ENCODE measurements around the gene ZNF292. TPM values are rescaled to one million over a fixed set of nuclear protein-coding genes. Genes with fewer than 3 reads are reported as not detected.

Gene ZNF292
- total and polyA plus RNA-seq, 5 donors from 2014 or later: 25.6 to 119 (median 33.1) TPM

GRCh38 chr6:87181903-87182302, 26.5 kb downstream of the ZNF292 start:
- Mint-ChIP-seq H3K27ac (peak overlapping the region; percentile 67 to 92 (median 80)), H3K9me3 (peaks cover 0 to 2% (median 0%) of the 10 kb centered on the region in 7 donors), H3K4me3 (peak overlapping the region; percentile 59 to 91 (median 68)), H3K4me1 (peaks cover 63 to 88% (median 74%) of the 10 kb centered on the region in 4 donors), H3K27me3 (no peaks in the 10 kb centered on the region), H3K36me3 (peaks cover 29% of the 10 kb centered on the region)
- peaks cover 39% of the 10 kb centered on the region for H3K4me1 ChIP-seq (ENCODE audit: control insufficient read depth, insufficient read depth, low read length, poor library complexity, severe bottlenecking)
- peaks cover 14% of the 10 kb centered on the region for H3K36me3 ChIP-seq (ENCODE audit: control insufficient read depth, insufficient read depth, low read length)
- no peaks in the 10 kb centered on the region for H3K9me3 ChIP-seq (ENCODE audit: control insufficient read depth in 2 of 2, low read length in 2 of 2)
- ATAC-seq (ENCODE audit: low read depth in 2 of 2): no peak
- no peaks in the 10 kb centered on the region for H3K27me3 ChIP-seq (ENCODE audit: control insufficient read depth, insufficient read depth, low read length)
- peak overlapping the region; percentile 70 for H3K4me3 ChIP-seq (ENCODE audit: low read depth, low read length)
- no peak for DNase-seq
- peak overlapping the region; percentile 69 for H3K27ac ChIP-seq (ENCODE audit: insufficient read depth, low read length, poor library complexity, severe bottlenecking)

GRCh38 chr6:87182321-87182720, 27.0 kb downstream of the ZNF292 start:
- H3K27me3 ChIP-seq (ENCODE audit: control insufficient read depth, insufficient read depth, low read length): no peaks in the 10 kb centered on the region
- peak overlapping the region; percentile 67 to 85 (median 79) for H3K27ac Mint-ChIP-seq
- H3K27ac ChIP-seq (ENCODE audit: insufficient read depth, low read length, poor library complexity, severe bottlenecking): peak overlapping the region; percentile 69
- peaks cover 39% of the 10 kb centered on the region for H3K4me1 ChIP-seq (ENCODE audit: control insufficient read depth, insufficient read depth, low read length, poor library complexity, severe bottlenecking)
- peaks cover 0 to 2% (median 0%) of the 10 kb centered on the region in 7 donors for H3K9me3 Mint-ChIP-seq
- H3K9me3 ChIP-seq (ENCODE audit: control insufficient read depth in 2 of 2, low read length in 2 of 2): no peaks in the 10 kb centered on the region
- no peaks in the 10 kb centered on the region for H3K27me3 Mint-ChIP-seq
- peaks cover 14% of the 10 kb centered on the region for H3K36me3 ChIP-seq (ENCODE audit: control insufficient read depth, insufficient read depth, low read length)
- H3K4me3 Mint-ChIP-seq: peak overlapping the region; percentile 15 to 91 (median 68)
- peaks cover 24% of the 10 kb centered on the region for H3K36me3 Mint-ChIP-seq
- DNase-seq (peak in 2 of 3 donors; percentile 13 to 45), ATAC-seq (ENCODE audit: low read depth in 2 of 2) (peak; percentile 58 to 62)
- peak overlapping the region; percentile 70 for H3K4me3 ChIP-seq (ENCODE audit: low read depth, low read length)
- peaks cover 62 to 88% (median 73%) of the 10 kb centered on the region in 4 donors for H3K4me1 Mint-ChIP-seq

GRCh38 chr6:87182940-87183339, 27.6 kb downstream of the ZNF292 start:
- H3K4me1 Mint-ChIP-seq: peaks cover 60 to 88% (median 71%) of the 10 kb centered on the region in 4 donors
- H3K36me3 ChIP-seq (ENCODE audit: control insufficient read depth, insufficient read depth, low read length): peaks cover 14% of the 10 kb centered on the region
- no peaks in the 10 kb centered on the region for H3K27me3 ChIP-seq (ENCODE audit: control insufficient read depth, insufficient read depth, low read length)
- peak overlapping the region; percentile 70 for H3K4me3 ChIP-seq (ENCODE audit: low read depth, low read length)
- no peaks in the 10 kb centered on the region for H3K9me3 ChIP-seq (ENCODE audit: control insufficient read depth in 2 of 2, low read length in 2 of 2)
- peak overlapping the region; percentile 1 to 71 (median 56) for H3K4me3 Mint-ChIP-seq
- H3K27ac ChIP-seq (ENCODE audit: insufficient read depth, low read length, poor library complexity, severe bottlenecking): peak overlapping the region; percentile 69
- H3K27ac Mint-ChIP-seq: peak overlapping the region in 1 of 3 donors; percentile 70
- DNase-seq (no peak), ATAC-seq (ENCODE audit: low read depth in 2 of 2) (no peak)
- H3K36me3 Mint-ChIP-seq: peaks cover 23% of the 10 kb centered on the region
- H3K27me3 Mint-ChIP-seq: no peaks in the 10 kb centered on the region
- peaks cover 43% of the 10 kb centered on the region for H3K4me1 ChIP-seq (ENCODE audit: control insufficient read depth, insufficient read depth, low read length, poor library complexity, severe bottlenecking)
- peaks cover 0 to under 1% (median 0%) of the 10 kb centered on the region in 7 donors for H3K9me3 Mint-ChIP-seq

- Histone ChIP-seq H3K4me1 (ENCODE audit: control insufficient read depth, insufficient read depth, low read length, poor library complexity, severe bottlenecking) (peaks cover 46% of the 10 kb centered on the region), H3K4me3 (ENCODE audit: low read depth, low read length) (no peak overlapping the region), H3K27me3 (ENCODE audit: control insufficient read depth, insufficient read depth, low read length) (no peaks in the 10 kb centered on the region), H3K27ac (ENCODE audit: insufficient read depth, low read length, poor library complexity, severe bottlenecking) (peak overlapping the region; percentile 50), H3K9me3 (ENCODE audit: control insufficient read depth in 2 of 2, low read length in 2 of 2) (no peaks in the 10 kb centered on the region), H3K36me3 (ENCODE audit: control insufficient read depth, insufficient read depth, low read length) (peaks cover 14% of the 10 kb centered on the region)
- H3K36me3 Mint-ChIP-seq: peaks cover 23% of the 10 kb centered on the region
- no peak overlapping the region for H3K4me3 Mint-ChIP-seq
- no peaks in the 10 kb centered on the region for H3K27me3 Mint-ChIP-seq
- DNase-seq (no peak), ATAC-seq (ENCODE audit: low read depth in 2 of 2) (no peak)
- H3K9me3 Mint-ChIP-seq: no peaks in the 10 kb centered on the region
- H3K27ac Mint-ChIP-seq: no peak overlapping the region
- peaks cover 58 to 87% (median 70%) of the 10 kb centered on the region in 4 donors for H3K4me1 Mint-ChIP-seq
Measured at GRCh38 chr6:87183687-87184086, 28.3 kb downstream of the ZNF292 start.

- H3K9me3 Mint-ChIP-seq: no peaks in the 10 kb centered on the region
- H3K27me3 ChIP-seq (ENCODE audit: control insufficient read depth, insufficient read depth, low read length): no peaks in the 10 kb centered on the region
- DNase-seq: no peak
- ATAC-seq (ENCODE audit: low read depth in 2 of 2): no peak
- no peaks in the 10 kb centered on the region for H3K27me3 Mint-ChIP-seq
- H3K36me3 Mint-ChIP-seq: peaks cover 20% of the 10 kb centered on the region
- peaks cover 59 to 82% (median 71%) of the 10 kb centered on the region in 4 donors for H3K4me1 Mint-ChIP-seq
- no peak overlapping the region for H3K27ac Mint-ChIP-seq
- H3K36me3 ChIP-seq (ENCODE audit: control insufficient read depth, insufficient read depth, low read length): peaks cover 14% of the 10 kb centered on the region
- no peak overlapping the region for H3K27ac ChIP-seq (ENCODE audit: insufficient read depth, low read length, poor library complexity, severe bottlenecking)
- no peak overlapping the region for H3K4me3 ChIP-seq (ENCODE audit: low read depth, low read length)
- peak overlapping the region in 1 of 4 donors; percentile 6 for H3K4me3 Mint-ChIP-seq
- H3K9me3 ChIP-seq (ENCODE audit: control insufficient read depth in 2 of 2, low read length in 2 of 2): no peaks in the 10 kb centered on the region
- H3K4me1 ChIP-seq (ENCODE audit: control insufficient read depth, insufficient read depth, low read length, poor library complexity, severe bottlenecking): peaks cover 45% of the 10 kb centered on the region
Measured at GRCh38 chr6:87184762-87185250, 29.4 kb downstream of the ZNF292 start.

- peak overlapping the region in 2 of 3 donors; percentile 5 to 33 for H3K27ac Mint-ChIP-seq
- Histone ChIP-seq H3K27ac (ENCODE audit: insufficient read depth, low read length, poor library complexity, severe bottlenecking) (peak overlapping the region; percentile 45), H3K4me3 (ENCODE audit: low read depth, low read length) (peak overlapping the region; percentile 48), H3K36me3 (ENCODE audit: control insufficient read depth, insufficient read depth, low read length) (no peaks in the 10 kb centered on the region), H3K4me1 (ENCODE audit: control insufficient read depth, insufficient read depth, low read length, poor library complexity, severe bottlenecking) (peaks cover 33% of the 10 kb centered on the region), H3K9me3 (ENCODE audit: control insufficient read depth in 2 of 2, low read length in 2 of 2) (no peaks in the 10 kb centered on the region), H3K27me3 (ENCODE audit: control insufficient read depth, insufficient read depth, low read length) (no peaks in the 10 kb centered on the region)
- no peak for ATAC-seq (ENCODE audit: low read depth in 2 of 2)
- DNase-seq: no peak
- H3K4me3 Mint-ChIP-seq: peak overlapping the region in 3 of 4 donors; percentile 15 to 51 (median 19)
- H3K27me3 Mint-ChIP-seq: no peaks in the 10 kb centered on the region
- peaks cover 0 to 1% (median 0%) of the 10 kb centered on the region in 7 donors for H3K9me3 Mint-ChIP-seq
- H3K36me3 Mint-ChIP-seq: peaks cover 6% of the 10 kb centered on the region
- H3K4me1 Mint-ChIP-seq: peaks cover 59 to 92% (median 75%) of the 10 kb centered on the region in 4 donors
Measured at GRCh38 chr6:87196275-87196842, 41.0 kb downstream of the ZNF292 start.

GRCh38 chr6:87197547-87197946, 42.2 kb downstream of the ZNF292 start:
- Histone ChIP-seq H3K9me3 (ENCODE audit: control insufficient read depth in 2 of 2, low read length in 2 of 2) (no peaks in the 10 kb centered on the region), H3K27ac (ENCODE audit: insufficient read depth, low read length, poor library complexity, severe bottlenecking) (peak overlapping the region; percentile 45), H3K4me1 (ENCODE audit: control insufficient read depth, insufficient read depth, low read length, poor library complexity, severe bottlenecking) (peaks cover 33% of the 10 kb centered on the region), H3K4me3 (ENCODE audit: low read depth, low read length) (peak overlapping the region; percentile 7), H3K36me3 (ENCODE audit: control insufficient read depth, insufficient read depth, low read length) (no peaks in the 10 kb centered on the region), H3K27me3 (ENCODE audit: control insufficient read depth, insufficient read depth, low read length) (no peaks in the 10 kb centered on the region)
- DNase-seq: peak in 2 of 3 donors; percentile 5 to 42
- Mint-ChIP-seq H3K9me3 (peaks cover 0 to 1% (median 0%) of the 10 kb centered on the region in 7 donors), H3K4me1 (peaks cover 60 to 89% (median 75%) of the 10 kb centered on the region in 4 donors), H3K27ac (peak overlapping the region; percentile 5 to 39 (median 8)), H3K27me3 (no peaks in the 10 kb centered on the region), H3K4me3 (peak overlapping the region; percentile 20 to 43 (median 36)), H3K36me3 (peaks cover 6% of the 10 kb centered on the region)
- no peak for ATAC-seq (ENCODE audit: low read depth in 2 of 2)
